ENCODE data around the gene SERPINA6.
"Not testable (repeated sequence)": the region's sequence is repeated elsewhere in the genome, so short reads cannot be mapped to it uniquely, and the experiment has no call there.

The SERPINA6 gene, protein sequence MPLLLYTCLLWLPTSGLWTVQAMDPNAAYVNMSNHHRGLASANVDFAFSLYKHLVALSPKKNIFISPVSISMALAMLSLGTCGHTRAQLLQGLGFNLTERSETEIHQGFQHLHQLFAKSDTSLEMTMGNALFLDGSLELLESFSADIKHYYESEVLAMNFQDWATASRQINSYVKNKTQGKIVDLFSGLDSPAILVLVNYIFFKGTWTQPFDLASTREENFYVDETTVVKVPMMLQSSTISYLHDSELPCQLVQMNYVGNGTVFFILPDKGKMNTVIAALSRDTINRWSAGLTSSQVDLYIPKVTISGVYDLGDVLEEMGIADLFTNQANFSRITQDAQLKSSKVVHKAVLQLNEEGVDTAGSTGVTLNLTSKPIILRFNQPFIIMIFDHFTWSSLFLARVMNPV

DNA sequence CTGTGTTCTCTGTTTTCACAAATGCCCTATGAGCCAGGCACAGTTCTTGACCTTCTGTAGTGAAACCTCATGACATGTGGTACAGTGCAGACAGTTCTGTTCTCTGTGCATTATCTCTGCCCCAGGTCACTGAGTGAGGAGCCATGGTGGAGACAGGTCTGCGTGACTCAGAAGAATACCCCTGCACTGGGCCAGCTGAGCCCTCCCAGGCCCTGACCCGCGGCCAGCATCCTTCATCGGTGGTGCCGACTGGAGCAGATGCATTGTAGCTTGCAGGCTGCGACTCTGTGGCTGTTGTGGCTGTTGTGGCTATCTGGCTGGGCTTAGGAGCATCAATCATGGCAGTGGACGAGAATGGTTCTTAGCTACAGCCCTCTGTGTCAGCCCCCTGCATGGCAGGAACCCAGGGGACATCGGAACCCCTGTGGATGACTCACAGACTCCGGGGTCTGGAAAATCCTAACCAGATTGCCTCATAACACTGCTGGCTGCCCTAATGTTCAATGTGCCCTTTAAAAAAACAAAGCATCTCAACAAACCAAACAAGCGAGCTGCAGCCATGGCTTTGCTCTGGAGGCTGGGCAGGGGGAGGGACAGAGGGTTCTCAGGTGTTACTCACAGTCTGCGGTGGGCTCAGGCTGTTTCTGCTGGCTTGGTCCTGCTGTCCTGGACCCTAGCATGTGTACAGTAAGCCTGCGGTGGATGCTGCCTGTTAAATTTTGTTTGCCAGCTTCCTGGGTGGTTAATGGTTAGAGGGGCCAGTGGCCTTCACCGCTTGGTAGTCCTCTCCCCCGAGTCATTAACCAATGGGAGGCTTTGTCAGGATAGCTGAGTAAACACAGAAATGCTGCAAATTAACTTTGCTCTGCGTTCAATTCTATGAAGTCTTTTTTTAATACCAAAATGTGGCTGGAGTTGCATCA, at the start of gene SERPINA6:
TSS of gene SERPINA6 (minus strand) at position 689 of the 923 bp plus-strand sequence. CDS start 8,688 bp downstream, outside the sequence.
- no peak within 1 kb of the TSS for H3K4me2 ChIP-seq (ENCODE audit: low read depth, low read length, poor library complexity, severe bottlenecking)
- H3K9ac ChIP-seq (ENCODE audit: low read depth, low read length, poor library complexity, severe bottlenecking), result no peak within 1 kb of the TSS
- no peaks in the 10 kb centered on the region for H3K27me3 ChIP-seq (ENCODE audit: insufficient read depth, low read length, poor library complexity, severe bottlenecking)
- H3K4me3 ChIP-seq (ENCODE audit: low read length, poor library complexity, severe bottlenecking), result no peak within 1 kb of the TSS
- H4K20me1 ChIP-seq (ENCODE audit: insufficient read depth, low read length, poor library complexity, severe bottlenecking), result no peaks in the 10 kb centered on the region
- H2AFZ ChIP-seq (ENCODE audit: low read length), result no peak within 1 kb of the TSS
- H3K9me3 ChIP-seq (ENCODE audit: insufficient read depth, low read depth, low read length), result no peaks in the 10 kb centered on the region
- H3K4me1 ChIP-seq (ENCODE audit: insufficient read depth, low read length, poor library complexity, severe bottlenecking), result no peaks in the 10 kb centered on the region
- H3K9me2 ChIP-seq (replicated peaks; ENCODE audit: low read depth, low read length), result no peaks in the 10 kb centered on the region; the same call in 1 of the 2 replicates
- TF ChIP-seq EZH2phosphoT487 (IDR thresholded peaks at IDR 0.05; ENCODE audit: borderline replicate concordance) (no peak), CTCF (conservative IDR thresholded peaks at IDR 0.05; ENCODE audit: low read length) (no peak)
- H3F3A ChIP-seq (ENCODE audit: low read depth), result no peaks in the 10 kb centered on the region
- no peaks in the 10 kb centered on the region for H3K79me2 ChIP-seq (ENCODE audit: insufficient read depth, low read length)
- H3K36me3 ChIP-seq (ENCODE audit: insufficient read depth, low read length), result no peaks in the 10 kb centered on the region

GRCh38 chr14:94372021-94372605, 49.0 kb upstream of the SERPINA6 start:
- no peaks in the 10 kb centered on the region for H3K36me3 ChIP-seq (ENCODE audit: insufficient read depth, low read length)
- no peaks in the 10 kb centered on the region for H3K79me2 ChIP-seq (ENCODE audit: insufficient read depth, low read length)
- no peak overlapping the region for H3K9ac ChIP-seq (ENCODE audit: low read depth, low read length, poor library complexity, severe bottlenecking)
- H3F3A ChIP-seq (ENCODE audit: low read depth), result no peaks in the 10 kb centered on the region
- no peak overlapping the region for H3K4me3 ChIP-seq (ENCODE audit: low read length, poor library complexity, severe bottlenecking)
- TF ChIP-seq EZH2phosphoT487 (IDR thresholded peaks at IDR 0.05; ENCODE audit: borderline replicate concordance) (no peak), CTCF (conservative IDR thresholded peaks at IDR 0.05; ENCODE audit: low read length) (peak; percentile 32)
- H4K20me1 ChIP-seq (ENCODE audit: insufficient read depth, low read length, poor library complexity, severe bottlenecking), result no peaks in the 10 kb centered on the region
- H3K27me3 ChIP-seq (ENCODE audit: insufficient read depth, low read length, poor library complexity, severe bottlenecking), result no peaks in the 10 kb centered on the region
- H3K9me3 ChIP-seq (ENCODE audit: insufficient read depth, low read depth, low read length), result no peaks in the 10 kb centered on the region; the same call in 1 of the 2 replicates
- no peak overlapping the region for H2AFZ ChIP-seq (ENCODE audit: low read length)
- H3K4me2 ChIP-seq (ENCODE audit: low read depth, low read length, poor library complexity, severe bottlenecking), result no peak overlapping the region
- H3K4me1 ChIP-seq (ENCODE audit: insufficient read depth, low read length, poor library complexity, severe bottlenecking), result no peaks in the 10 kb centered on the region
- H3K9me2 ChIP-seq (replicated peaks; ENCODE audit: low read depth, low read length), result no peaks in the 10 kb centered on the region

DNA sequence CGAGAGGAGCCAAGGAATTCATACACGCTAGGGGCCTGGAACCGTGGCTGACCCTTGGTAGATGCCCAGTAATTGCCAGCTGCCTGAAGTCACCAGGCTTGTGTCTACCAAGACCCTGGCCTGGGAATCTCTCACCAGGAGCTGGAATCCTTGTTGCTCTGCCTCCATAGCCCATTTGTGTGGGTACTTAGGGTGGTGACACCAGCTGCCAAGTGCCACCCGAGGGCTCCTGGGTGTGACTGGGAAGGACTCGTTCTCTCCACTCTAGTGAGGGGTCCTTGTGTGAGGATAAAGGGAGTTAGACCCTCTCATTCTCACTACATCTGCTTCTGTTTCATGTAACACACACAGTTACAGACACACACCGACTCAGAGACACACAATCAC, 47.4 kb upstream of the SERPINA6 start:
- H3K79me2 ChIP-seq (ENCODE audit: insufficient read depth, low read length), result no peaks in the 10 kb centered on the region
- H3K9me3 ChIP-seq (ENCODE audit: insufficient read depth, low read depth, low read length), result no peaks in the 10 kb centered on the region; the same call in 1 of the 2 replicates
- H3K4me2 ChIP-seq (ENCODE audit: low read depth, low read length, poor library complexity, severe bottlenecking), result no peak overlapping the region
- H3K4me3 ChIP-seq (ENCODE audit: low read length, poor library complexity, severe bottlenecking), result no peak overlapping the region
- H4K20me1 ChIP-seq (ENCODE audit: insufficient read depth, low read length, poor library complexity, severe bottlenecking), result no peaks in the 10 kb centered on the region
- no peaks in the 10 kb centered on the region for H3K4me1 ChIP-seq (ENCODE audit: insufficient read depth, low read length, poor library complexity, severe bottlenecking)
- no peak overlapping the region for H3K9ac ChIP-seq (ENCODE audit: low read depth, low read length, poor library complexity, severe bottlenecking)
- no peaks in the 10 kb centered on the region for H3K36me3 ChIP-seq (ENCODE audit: insufficient read depth, low read length)
- TF ChIP-seq CTCF (conservative IDR thresholded peaks at IDR 0.05; ENCODE audit: low read length) (no peak), EZH2phosphoT487 (IDR thresholded peaks at IDR 0.05; ENCODE audit: borderline replicate concordance) (no peak)
- no peaks in the 10 kb centered on the region for H3F3A ChIP-seq (ENCODE audit: low read depth)
- H3K9me2 ChIP-seq (replicated peaks; ENCODE audit: low read depth, low read length), result no peaks in the 10 kb centered on the region
- no peaks in the 10 kb centered on the region for H3K27me3 ChIP-seq (ENCODE audit: insufficient read depth, low read length, poor library complexity, severe bottlenecking)
- no peak overlapping the region for H2AFZ ChIP-seq (ENCODE audit: low read length)

DNA sequence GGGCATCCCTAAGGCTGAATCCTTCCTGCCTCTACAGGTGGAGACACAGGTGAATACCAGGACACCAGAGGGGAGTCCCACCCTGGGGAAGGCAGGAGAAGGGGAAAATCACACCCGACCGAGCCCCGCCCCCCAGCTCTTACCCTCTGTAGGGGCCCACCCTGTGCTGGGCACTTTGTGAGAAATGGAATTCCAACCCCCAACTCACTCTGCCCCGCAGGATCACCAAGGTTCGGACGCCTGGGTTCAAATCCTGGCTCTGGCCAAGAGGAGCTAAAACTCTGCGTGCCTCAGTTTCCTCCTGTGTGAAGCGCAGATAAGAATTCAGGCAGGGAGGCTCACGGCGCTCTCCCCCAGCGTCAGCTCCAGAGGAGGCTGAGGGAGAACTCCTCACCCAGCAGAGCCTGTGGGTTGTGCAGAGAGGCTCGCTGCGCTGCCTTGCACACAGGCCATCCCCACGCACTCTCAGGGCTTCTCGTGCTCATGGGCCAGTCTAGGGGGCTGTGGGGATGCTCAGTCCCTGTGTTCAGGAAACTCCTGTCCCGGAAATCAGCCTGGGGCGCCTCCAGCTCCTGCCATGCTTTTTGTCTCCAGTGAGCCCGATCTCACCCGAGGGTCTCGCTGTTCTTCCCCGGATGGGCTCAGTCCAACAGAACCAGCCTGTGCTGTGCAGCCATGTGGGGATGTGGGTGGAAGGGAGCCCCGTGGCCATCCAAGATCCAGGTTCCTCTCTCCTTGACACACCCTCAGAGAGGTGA, 46.8 kb upstream of the SERPINA6 start:
- H3K4me3 ChIP-seq (ENCODE audit: low read length, poor library complexity, severe bottlenecking); H2AFZ ChIP-seq (ENCODE audit: low read length); H3K9ac ChIP-seq (ENCODE audit: low read depth, low read length, poor library complexity, severe bottlenecking); H4K20me1 ChIP-seq (ENCODE audit: insufficient read depth, low read length, poor library complexity, severe bottlenecking); H3K4me1 ChIP-seq (ENCODE audit: insufficient read depth, low read length, poor library complexity, severe bottlenecking); H3K9me2 ChIP-seq (replicated peaks; ENCODE audit: low read depth, low read length); H3K9me3 ChIP-seq (ENCODE audit: insufficient read depth, low read depth, low read length); H3K36me3 ChIP-seq (ENCODE audit: insufficient read depth, low read length); H3K79me2 ChIP-seq (ENCODE audit: insufficient read depth, low read length); H3F3A ChIP-seq (ENCODE audit: low read depth); H3K4me2 ChIP-seq (ENCODE audit: low read depth, low read length, poor library complexity, severe bottlenecking); H3K27me3 ChIP-seq (ENCODE audit: insufficient read depth, low read length, poor library complexity, severe bottlenecking): not testable (repeated sequence)
